Neuronal stem cell (in vitro differentiated cells): ENCODE results near the gene CNTFR.

ENCODE experiments used
- DNase-seq: peaks from one replicate; pipeline ENCODE4 v3.0.0-alpha.2; 2013; ENCODE audit warnings: low spot score
- H2AFZ ChIP-seq: one replicate; pipeline ENCODE4 v1.6.1; 2013; ENCODE audit warnings: mild to moderate bottlenecking, low read length, inconsistent platforms
- H2AK5ac ChIP-seq: 2 replicates; pipeline ENCODE4 v1.6.1; 2013; ENCODE audit warnings: low read depth, mild to moderate bottlenecking, inconsistent platforms, low read length, moderate library complexity, mixed read lengths
- H2BK120ac ChIP-seq: 2 replicates; pipeline ENCODE4 v1.6.1; 2013; ENCODE audit warnings: low read depth, mild to moderate bottlenecking, inconsistent platforms, low read length, moderate library complexity, mixed read lengths
- H2BK12ac ChIP-seq: one replicate; pipeline ENCODE4 v1.6.1; 2013; ENCODE audit warnings: low read length, inconsistent platforms
- H2BK15ac ChIP-seq: 2 replicates; pipeline ENCODE4 v1.6.1; 2013; ENCODE audit warnings: mild to moderate bottlenecking, low read length, inconsistent platforms, mixed read lengths
- H2BK5ac ChIP-seq: one replicate; pipeline ENCODE4 v1.6.1; 2013; ENCODE audit warnings: inconsistent platforms, mild to moderate bottlenecking, low read length, moderate library complexity
- H3K14ac ChIP-seq: one replicate; pipeline ENCODE4 v1.6.1; 2013; ENCODE audit warnings: low read length, inconsistent platforms
- H3K18ac ChIP-seq: 2 replicates; pipeline ENCODE4 v1.6.1; 2013; ENCODE audit warnings: low read length, inconsistent platforms
- H3K23ac ChIP-seq: 2 replicates; pipeline ENCODE4 v1.6.1; 2013; ENCODE audit warnings: low read depth, mild to moderate bottlenecking, mixed read lengths, low read length, inconsistent platforms; ENCODE audit not compliant: poor library complexity
- H3K27ac ChIP-seq: replicated peaks from 3 replicates; pipeline ENCODE4 v1.5.1; 2013; ENCODE audit warnings: low read length, inconsistent platforms
- H3K27me3 ChIP-seq, 3 experiments: 2 replicates each; pipeline ENCODE4 v1.6.1; 2013; ENCODE audit warnings: low read length in 3 of 3, mild to moderate bottlenecking in 2 of 3, inconsistent platforms in 1 of 3, low read depth in 1 of 3, mixed read lengths in 1 of 3, moderate library complexity in 1 of 3; ENCODE audit not compliant: control insufficient read depth in 3 of 3, insufficient read depth in 3 of 3
- H3K36me3 ChIP-seq, 2 donors: replicated peaks in 1 of 2; 2 replicates each; pipeline ENCODE4 v1.6.1; 2013; ENCODE audit warnings: low read length in 2 of 2; ENCODE audit not compliant: control insufficient read depth in 2 of 2, insufficient read depth in 2 of 2
- H3K4ac ChIP-seq: 2 replicates; pipeline ENCODE4 v1.6.1; 2013; ENCODE audit warnings: inconsistent platforms, mild to moderate bottlenecking, low read length, moderate library complexity
- H3K4me1 ChIP-seq, 2 donors: 1 replicate in 1 of 2; 2 replicates in 1 of 2; pipeline ENCODE4 v1.6.1; 2013; ENCODE audit warnings: low read length in 2 of 2, low read depth in 1 of 2; ENCODE audit not compliant: control insufficient read depth in 2 of 2, insufficient read depth in 1 of 2
- H3K4me2 ChIP-seq: one replicate; pipeline ENCODE4 v1.6.1; 2013; ENCODE audit warnings: mild to moderate bottlenecking, low read length, inconsistent platforms; ENCODE audit not compliant: insufficient read depth, poor library complexity, severe bottlenecking
- H3K4me3 ChIP-seq, 2 donors: 2 replicates each; pipeline ENCODE4 v1.5.1; 2013; ENCODE audit warnings: low read length in 2 of 2, mild to moderate bottlenecking in 2 of 2, inconsistent platforms in 1 of 2, moderate library complexity in 1 of 2
- H3K79me1 ChIP-seq: one replicate; pipeline ENCODE4 v1.6.1; 2013; ENCODE audit warnings: low read depth, mild to moderate bottlenecking, inconsistent platforms, low read length, moderate library complexity
- H3K9ac ChIP-seq: one replicate; pipeline ENCODE4 v1.6.1; 2013; ENCODE audit warnings: mild to moderate bottlenecking, low read depth, low read length, inconsistent platforms; ENCODE audit not compliant: poor library complexity
- H3K9me3 ChIP-seq, 2 donors: replicated peaks in 1 of 2; 2 replicates each; pipeline versions ENCODE3 to v1.6.1; 2013; ENCODE audit warnings: low read length in 2 of 2, mild to moderate bottlenecking in 2 of 2, inconsistent platforms in 1 of 2, low read depth in 1 of 2, mixed read lengths in 1 of 2, moderate library complexity in 1 of 2; ENCODE audit not compliant: control insufficient read depth in 2 of 2, insufficient read depth in 1 of 2
- H4K8ac ChIP-seq: one replicate; pipeline ENCODE4 v1.6.1; 2013; ENCODE audit warnings: low read depth, mild to moderate bottlenecking, inconsistent platforms, low read length, moderate library complexity
- H4K91ac ChIP-seq: one replicate; pipeline ENCODE4 v1.6.1; 2013; ENCODE audit warnings: low read length, low read depth, mild to moderate bottlenecking, inconsistent platforms; ENCODE audit not compliant: poor library complexity
- WGBS, 2 donors: extraction: QIAGEN DNeasy Blood & Tissue Kit; methylation state at CpG; one replicate each; pipeline ENCODE4 v1.1.7; 2013; ENCODE audit warnings: missing lambda C conversion rate in 2 of 2, mixed read lengths in 1 of 2; ENCODE audit not compliant: insufficient read length in 2 of 2, insufficient replicate concordance in 1 of 2; ENCODE audit errors: extremely low coverage in 2 of 2; 5-methylcytosine and 5-hydroxymethylcytosine counted together

CNTFR gene

DNA sequence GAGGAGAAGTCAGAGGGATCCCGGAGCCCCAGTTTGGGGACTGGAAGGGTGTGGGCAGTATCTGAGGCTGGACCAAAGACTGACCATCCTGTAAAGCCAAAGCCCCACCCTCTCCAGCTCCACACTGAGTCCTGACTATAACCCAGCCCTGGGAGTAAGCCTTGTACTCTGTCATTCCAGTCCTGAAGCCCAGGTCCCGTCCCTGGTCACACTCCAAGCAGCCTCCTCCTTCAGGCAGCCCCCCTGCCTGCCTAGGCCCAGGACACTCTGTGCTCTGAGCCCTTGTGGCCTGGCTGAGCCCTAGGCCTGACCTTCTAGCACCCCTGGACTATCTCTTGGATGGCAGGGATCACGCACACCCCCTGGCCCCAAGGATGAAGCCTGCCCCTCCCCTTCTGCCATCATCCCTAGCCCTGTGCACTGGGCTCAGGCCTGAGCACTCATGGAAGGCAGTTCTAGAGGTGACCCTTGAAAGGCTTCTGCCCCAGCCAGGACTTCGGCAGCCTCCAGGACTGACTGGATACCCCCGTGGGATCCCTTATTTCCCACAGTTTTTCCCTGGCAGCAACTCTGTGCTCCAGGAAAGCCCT is 38.7 kb downstream of the CNTFR start:
- no peak overlapping the region for H3K18ac ChIP-seq
- peaks cover 15 to 60% of the 10 kb centered on the region in 2 donors for H3K36me3 ChIP-seq
- H2BK12ac ChIP-seq, result no peak overlapping the region
- no peak overlapping the region for H2AK5ac ChIP-seq
- H3K4me1 ChIP-seq, result peaks cover 6 to 13% of the 10 kb centered on the region in 2 donors
- no peaks in the 10 kb centered on the region for H3K27me3 ChIP-seq
- H4K8ac ChIP-seq, result no peak overlapping the region
- no peak overlapping the region for H3K4ac ChIP-seq
- no peak overlapping the region for H3K14ac ChIP-seq
- WGBS, 2 donors, result no CpG with 5 or more reads among the region's 5 CpGs
- H2BK5ac ChIP-seq, result no peak overlapping the region
- no peaks in the 10 kb centered on the region for H3K9me3 ChIP-seq
- no peak overlapping the region for H4K91ac ChIP-seq
- no peak overlapping the region for H3K9ac ChIP-seq
- H2AFZ ChIP-seq, result no peak overlapping the region
- H3K27ac ChIP-seq, result no peak overlapping the region
- H3K23ac ChIP-seq, result peak overlapping the region; percentile 45
- H2BK15ac ChIP-seq, result no peak overlapping the region
- no peak for DNase-seq
- H2BK120ac ChIP-seq, result no peak overlapping the region
- peaks cover 3% of the 10 kb centered on the region for H3K79me1 ChIP-seq
- no peak overlapping the region for H3K4me2 ChIP-seq
- no peak overlapping the region for H3K4me3 ChIP-seq

DNA sequence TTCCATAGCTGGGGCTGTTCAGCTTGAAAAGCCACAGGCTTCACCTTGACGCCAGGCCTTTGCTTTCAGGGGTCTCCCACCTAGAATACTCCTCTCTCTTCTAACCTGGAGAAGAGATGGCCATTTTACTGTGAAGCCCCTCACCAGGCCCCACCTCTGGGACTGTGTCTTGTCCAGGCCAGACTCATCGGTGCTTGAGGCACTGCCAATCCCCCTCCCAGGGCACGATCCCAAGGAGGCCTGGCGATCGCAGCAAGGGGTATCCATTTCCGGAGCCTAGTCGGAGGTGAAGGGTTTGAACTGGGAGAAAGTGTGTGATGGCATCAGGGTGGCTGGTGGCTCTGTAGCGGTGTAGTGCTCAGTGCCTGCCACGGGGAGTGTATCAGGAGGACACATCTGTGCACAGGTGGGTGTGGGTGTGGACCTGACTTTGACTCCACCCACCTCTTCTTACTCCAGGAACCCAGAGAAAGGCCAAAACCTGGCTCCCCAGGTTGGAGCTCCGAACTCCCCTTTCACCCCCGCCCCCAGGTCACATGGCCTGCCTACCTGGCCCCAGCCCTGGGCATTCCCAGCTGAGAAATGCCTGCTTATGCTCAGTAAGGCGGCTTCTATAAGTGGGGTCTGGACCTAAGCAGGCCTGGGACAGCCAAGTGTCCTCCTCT is 39.4 kb downstream of the CNTFR start:
- H3K9me3 ChIP-seq, result no peaks in the 10 kb centered on the region
- no peak overlapping the region for H2AFZ ChIP-seq
- no peak overlapping the region for H3K4me3 ChIP-seq
- DNase-seq, result no peak
- no peak overlapping the region for H3K4me2 ChIP-seq
- WGBS, 2 donors, result no CpG with 5 or more reads among the region's 12 CpGs
- no peak overlapping the region for H3K18ac ChIP-seq
- no peak overlapping the region for H3K27ac ChIP-seq
- no peak overlapping the region for H3K4ac ChIP-seq
- no peak overlapping the region for H2BK15ac ChIP-seq
- no peak overlapping the region for H4K91ac ChIP-seq
- no peaks in the 10 kb centered on the region for H3K27me3 ChIP-seq
- H2BK120ac ChIP-seq, result no peak overlapping the region
- H2BK12ac ChIP-seq, result no peak overlapping the region
- peaks cover 1 to 8% of the 10 kb centered on the region in 2 donors for H3K4me1 ChIP-seq
- H3K14ac ChIP-seq, result peak overlapping the region; percentile 43
- H3K36me3 ChIP-seq, result peaks cover 15 to 55% of the 10 kb centered on the region in 2 donors
- peaks cover 3% of the 10 kb centered on the region for H3K79me1 ChIP-seq
- H2BK5ac ChIP-seq, result no peak overlapping the region
- no peak overlapping the region for H3K9ac ChIP-seq
- no peak overlapping the region for H4K8ac ChIP-seq
- no peak overlapping the region for H3K23ac ChIP-seq
- no peak overlapping the region for H2AK5ac ChIP-seq

DNA sequence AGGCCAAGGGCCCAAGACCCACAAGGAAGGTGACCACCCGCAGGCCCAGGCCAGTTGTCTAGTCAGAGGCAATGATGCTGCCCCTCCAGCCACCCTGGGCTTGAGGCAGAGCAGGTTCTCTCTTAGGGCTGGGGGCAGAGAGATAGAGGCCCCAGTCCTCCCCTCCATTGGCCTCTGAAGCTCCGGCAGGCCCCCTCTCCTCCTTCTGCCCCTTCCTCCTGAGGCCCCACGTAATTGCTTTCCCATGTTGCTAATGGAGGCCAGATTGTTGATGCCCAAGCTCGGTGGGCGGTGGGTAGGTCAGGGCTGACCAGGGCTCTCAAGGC is 40.2 kb downstream of the CNTFR start:
- Histone ChIP-seq H3K79me1 (peaks cover 3% of the 10 kb centered on the region), H2BK15ac (no peak overlapping the region), H3K27ac (no peak overlapping the region), H3K36me3 (peaks cover 11 to 47% of the 10 kb centered on the region in 2 donors), H3K4me2 (no peak overlapping the region), H2BK120ac (no peak overlapping the region), H3K23ac (no peak overlapping the region), H3K18ac (no peak overlapping the region), H3K14ac (no peak overlapping the region), H3K4me1 (peaks cover 0 to 2% of the 10 kb centered on the region in 2 donors), H2AK5ac (no peak overlapping the region), H3K27me3 (no peaks in the 10 kb centered on the region), H4K91ac (no peak overlapping the region), H2AFZ (no peak overlapping the region), H2BK12ac (no peak overlapping the region), H3K4me3 (no peak overlapping the region), H4K8ac (no peak overlapping the region), H3K4ac (no peak overlapping the region), H2BK5ac (no peak overlapping the region), H3K9ac (no peak overlapping the region), H3K9me3 (no peaks in the 10 kb centered on the region)
- WGBS, 2 donors, result no CpG with 5 or more reads among the region's 5 CpGs
- DNase-seq, result no peak

GRCh38 chr9:34547960-34548611 is 41.4 kb downstream of the CNTFR start:
- no peak overlapping the region for H3K14ac ChIP-seq
- no peak overlapping the region for H4K91ac ChIP-seq
- H3K27ac ChIP-seq, result no peak overlapping the region
- no peak overlapping the region for H2BK5ac ChIP-seq
- H3K79me1 ChIP-seq, result peaks cover 3% of the 10 kb centered on the region
- H2AFZ ChIP-seq, result no peak overlapping the region
- peaks cover 0 to 2% of the 10 kb centered on the region in 2 donors for H3K4me1 ChIP-seq
- no peak overlapping the region for H3K4ac ChIP-seq
- no peak overlapping the region for H2BK120ac ChIP-seq
- H2BK15ac ChIP-seq, result no peak overlapping the region
- H3K4me3 ChIP-seq, result no peak overlapping the region
- no CpG with 5 or more reads among the region's 13 CpGs for WGBS, 2 donors
- H3K27me3 ChIP-seq, result no peaks in the 10 kb centered on the region
- H2BK12ac ChIP-seq, result no peak overlapping the region
- peaks cover 7 to 34% of the 10 kb centered on the region in 2 donors for H3K36me3 ChIP-seq
- H3K4me2 ChIP-seq, result no peak overlapping the region
- H3K23ac ChIP-seq, result no peak overlapping the region
- H4K8ac ChIP-seq, result no peak overlapping the region
- H3K9me3 ChIP-seq, result no peaks in the 10 kb centered on the region
- no peak overlapping the region for H2AK5ac ChIP-seq
- DNase-seq, result peak; percentile 60
- H3K18ac ChIP-seq, result no peak overlapping the region
- no peak overlapping the region for H3K9ac ChIP-seq
